Naive thymus-derived CD4-positive, alpha-beta T cell (primary cell): ENCODE measurements around the gene CAPN9. TPM values are rescaled to one million over a fixed set of nuclear protein-coding genes. Genes with fewer than 3 reads are reported as not detected.

Experiments
- ATAC-seq: fragments of 150-1000 bp; cut with Tn5 transposase; 2 replicates; pipeline ENCODE4 v1.10.0; 2021; ENCODE audit warnings: mild to moderate bottlenecking, moderate library complexity
- CTCF ChIA-PET: fragments of 350-600 bp; sonication (Branson Sonifier 250); formaldehyde crosslinking; loops from one replicate; lab custom pipeline; 2021; ENCODE audit warnings: antibody characterized with exemption; lab: Charles Lee
- POLR2A ChIA-PET: fragments of 350-600 bp; sonication (Branson Sonifier 250); formaldehyde crosslinking; loops from one replicate; lab custom pipeline; 2021; ENCODE audit warnings: antibody characterized with exemption, inconsistent platforms; lab: Charles Lee
- DNase-seq, 9 donors: peaks; one replicate each; pipeline versions ENCODE4 v3.0.0 to v3.0.0-alpha.2; 2020 to 2022; ENCODE audit warnings: mixed read lengths in 1 of 9
- H3K27ac ChIP-seq: one replicate; pipeline ENCODE4 v1.7.0; 2013; ENCODE audit warnings: mild to moderate bottlenecking, low read depth, low read length, moderate library complexity
- H3K27me3 ChIP-seq, 2 donors: one replicate each; pipeline ENCODE4 v1.7.0; 2013; ENCODE audit warnings: low read length in 2 of 2, mild to moderate bottlenecking in 2 of 2, moderate library complexity in 2 of 2; ENCODE audit not compliant: control insufficient read depth in 2 of 2, insufficient read depth in 2 of 2
- H3K36me3 ChIP-seq, 3 experiments: 1 replicate in 2 of 3; 2 replicates in 1 of 3; pipeline ENCODE4 v1.7.0; 2013; ENCODE audit warnings: low read length in 3 of 3, mild to moderate bottlenecking in 3 of 3, moderate library complexity in 1 of 3; ENCODE audit not compliant: insufficient read depth in 3 of 3, control insufficient read depth in 2 of 3
- H3K4me1 ChIP-seq, 2 donors: one replicate each; pipeline ENCODE4 v1.7.0; 2013; ENCODE audit warnings: low read length in 2 of 2, mild to moderate bottlenecking in 2 of 2, moderate library complexity in 1 of 2; ENCODE audit not compliant: control insufficient read depth in 2 of 2, insufficient read depth in 2 of 2
- H3K4me3 ChIP-seq: 2 replicates; pipeline ENCODE4 v1.7.0; 2013; ENCODE audit warnings: mild to moderate bottlenecking, low read length
- H3K9me3 ChIP-seq, 3 experiments: 1 replicate in 2 of 3; 2 replicates in 1 of 3; pipeline ENCODE4 v1.7.0; 2013; ENCODE audit warnings: low read length in 3 of 3; ENCODE audit not compliant: control insufficient read depth in 2 of 3
- H3K27ac Mint-ChIP-seq, 9 donors: one replicate each; pipeline ENCODE4 v1.8.0; 2020 to 2022; ENCODE audit warnings: mixed read lengths in 9 of 9, mild to moderate bottlenecking in 8 of 9, moderate library complexity in 5 of 9, inconsistent platforms in 2 of 9
- H3K27me3 Mint-ChIP-seq, 5 donors: one replicate each; pipeline ENCODE4 v1.8.0; 2021 to 2022; ENCODE audit warnings: mixed read lengths in 5 of 5, mild to moderate bottlenecking in 1 of 5
- H3K36me3 Mint-ChIP-seq, 5 donors: one replicate each; pipeline ENCODE4 v1.8.0; 2020 to 2022; ENCODE audit warnings: mixed read lengths in 5 of 5, mild to moderate bottlenecking in 3 of 5, inconsistent platforms in 1 of 5
- H3K4me1 Mint-ChIP-seq, 7 donors: one replicate each; pipeline ENCODE4 v1.8.0; 2020 to 2022; ENCODE audit warnings: mixed read lengths in 7 of 7, mild to moderate bottlenecking in 3 of 7, inconsistent platforms in 1 of 7
- H3K4me3 Mint-ChIP-seq, 10 donors: one replicate each; pipeline ENCODE4 v1.8.0; 2020 to 2022; ENCODE audit warnings: mild to moderate bottlenecking in 10 of 10, mixed read lengths in 10 of 10, moderate library complexity in 6 of 10, inconsistent platforms in 2 of 10
- H3K9me3 Mint-ChIP-seq, 11 donors: one replicate each; pipeline ENCODE4 v1.8.0; 2020 to 2022; ENCODE audit warnings: mixed read lengths in 11 of 11, mild to moderate bottlenecking in 4 of 11, inconsistent platforms in 1 of 11, moderate library complexity in 1 of 11
- intact Hi-C, 2 donors: fragments of 100-400 bp; cut with micrococcal nuclease; formaldehyde crosslinking; loops; one replicate each; pipeline ENCODE4 v1.15.1; 2023
- polyA plus RNA-seq, 2 donors: library from polyadenylated mRNA; unstranded; fragments of 300-500 nt; fragmentation: Illumina TruSeq; gene quantifications; one replicate each; pipeline ENCODE4 v1.2.3, GENCODE V29; 2021
- total RNA-seq, 6 experiments: library from RNA in 5 of 6; stranded (reverse) in 5 of 6; gene quantifications; 1 replicate in 5 of 6; 2 replicates in 1 of 6; pipeline ENCODE4 v1.2.3 and lab custom pipeline; 2021 to 2026

Gene CAPN9
- total and polyA plus RNA-seq, 7 experiments from 2014 or later = 0.12 TPM; not detected in 6

DNA sequence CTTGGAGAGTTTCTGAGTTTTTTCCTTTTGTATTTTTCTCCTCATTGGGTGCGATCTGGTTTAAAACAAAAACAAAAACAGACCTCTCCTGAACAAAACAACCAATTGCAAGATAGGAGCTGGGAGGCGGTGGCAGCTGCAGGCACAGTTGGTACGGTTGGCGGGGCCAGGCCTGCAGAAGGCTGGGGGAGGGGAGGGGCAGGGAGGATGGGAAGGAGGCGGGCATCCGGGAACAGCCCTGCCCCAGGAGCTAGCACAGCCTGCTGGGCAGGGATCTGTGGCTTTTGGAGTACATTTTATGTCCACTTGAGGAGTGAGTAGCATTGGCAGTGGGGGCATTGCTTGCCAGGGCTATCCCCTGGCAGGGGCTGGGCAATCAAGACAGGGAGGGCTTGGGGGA is 5.2 kb downstream of the CAPN9 start:
- Histone ChIP-seq H3K36me3 (no peaks in the 10 kb centered on the region), H3K4me3 (no peak overlapping the region)
- intact Hi-C loops = loop anchor here in 1 of 2 donors (5.0 kb wide), 2 partner anchors 110 to 115 kb away; partner anchors contain the start of genes C1orf198 and COG2

DNA sequence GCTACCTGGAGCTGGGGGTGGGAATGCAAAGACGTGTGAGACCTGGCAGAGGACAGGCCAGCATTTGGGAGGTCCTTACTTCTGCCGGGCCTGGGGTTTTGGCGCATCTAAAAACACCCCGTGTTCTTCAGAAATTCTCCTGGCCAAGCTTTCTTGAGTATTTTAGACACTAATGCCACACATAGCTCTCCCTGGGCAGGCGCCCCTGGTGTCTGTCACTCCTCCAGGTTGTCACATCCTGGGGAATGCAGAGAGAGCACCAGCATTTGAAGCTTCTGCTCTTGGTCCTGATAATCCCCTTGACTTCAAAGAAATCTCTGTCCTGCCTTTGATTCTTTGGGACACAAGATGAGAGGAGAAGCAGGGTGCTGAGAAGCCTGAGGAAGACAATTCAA is 6.0 kb downstream of the CAPN9 start:
- peaks cover 7 to 22% (median 12%) of the 10 kb centered on the region in 5 donors for H3K27me3 Mint-ChIP-seq
- no peak overlapping the region for H3K4me3 ChIP-seq
- H3K27ac Mint-ChIP-seq = peak overlapping the region in 4 of 9 donors; percentile 64 to 87 (median 74)
- no peaks in the 10 kb centered on the region for H3K4me1 ChIP-seq
- H3K36me3 Mint-ChIP-seq = no peaks in the 10 kb centered on the region
- no peaks in the 10 kb centered on the region for H3K36me3 ChIP-seq
- no peaks in the 10 kb centered on the region for H3K27me3 ChIP-seq
- H3K4me3 Mint-ChIP-seq = peak overlapping the region in 7 of 10 donors; percentile 9 to 89 (median 79)
- H3K9me3 Mint-ChIP-seq = no peaks in the 10 kb centered on the region
- intact Hi-C loops = loop anchor here in 1 of 2 donors (5.0 kb wide), 2 partner anchors 111 to 114 kb away; partner anchors contain the start of genes C1orf198 and COG2
- ATAC-seq (no peak), DNase-seq (no peak)
- no peak overlapping the region for H3K27ac ChIP-seq
- H3K4me1 Mint-ChIP-seq = peaks cover 0 to 17% (median 4%) of the 10 kb centered on the region in 7 donors
- ChIA-PET POLR2A (no interaction called here), CTCF (no interaction called here)
- no peaks in the 10 kb centered on the region for H3K9me3 ChIP-seq

More for the DNA sequence above, 5.2 kb downstream of the CAPN9 start:
- DNase-seq = no peak
- peak overlapping the region in 2 of 10 donors; percentile 45 to 89 for H3K4me3 Mint-ChIP-seq
- no peak for ATAC-seq
- Histone ChIP-seq H3K9me3 (no peaks in the 10 kb centered on the region), H3K4me1 (no peaks in the 10 kb centered on the region), H3K27me3 (no peaks in the 10 kb centered on the region), H3K27ac (no peak overlapping the region)
- H3K27me3 Mint-ChIP-seq = peaks cover 7 to 22% (median 12%) of the 10 kb centered on the region in 5 donors
- H3K36me3 Mint-ChIP-seq = no peaks in the 10 kb centered on the region
- ChIA-PET CTCF (no interaction called here), POLR2A (no interaction called here)
- H3K9me3 Mint-ChIP-seq = no peaks in the 10 kb centered on the region
- peaks cover 0 to 17% (median 4%) of the 10 kb centered on the region in 7 donors for H3K4me1 Mint-ChIP-seq
- peak overlapping the region in 2 of 9 donors; percentile 43 to 55 for H3K27ac Mint-ChIP-seq

DNA sequence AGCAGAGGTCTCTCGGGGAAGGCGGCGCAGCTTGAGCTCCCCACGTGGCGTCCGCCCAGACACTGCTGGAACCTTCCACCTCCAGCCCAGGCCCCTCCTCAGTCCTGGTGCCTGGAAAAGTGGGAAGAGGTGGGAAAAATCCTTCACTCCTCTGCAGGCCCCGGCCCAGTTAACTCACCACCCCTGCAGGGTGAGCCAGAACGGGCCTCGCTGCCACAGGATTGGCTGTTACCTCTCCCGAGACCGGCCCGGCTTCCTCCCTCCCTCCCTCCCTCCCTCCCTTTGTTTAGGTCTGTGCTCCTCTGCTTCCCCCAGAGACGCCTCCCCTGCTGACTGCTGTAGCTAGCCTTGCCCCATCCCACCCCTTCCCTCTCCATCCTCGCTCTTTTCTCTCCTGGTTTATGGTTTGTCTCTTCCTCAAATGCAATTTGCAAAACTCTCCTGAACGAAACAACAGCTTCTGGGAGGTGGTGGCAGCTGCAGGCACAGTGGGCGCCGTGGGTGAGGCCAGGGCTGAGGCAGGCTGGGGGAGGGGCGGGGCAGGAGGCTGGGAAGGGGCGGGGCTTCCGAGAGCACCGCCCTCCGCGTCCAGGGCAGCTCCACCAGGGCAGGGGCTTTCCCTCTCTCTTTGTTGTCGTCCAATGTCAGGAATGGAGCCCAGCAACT is 6.5 kb downstream of the CAPN9 start:
- ATAC-seq (peak; percentile 26), DNase-seq (peak in 6 of 9 donors; percentile 3 to 65 (median 42))
- Histone ChIP-seq H3K4me3 (no peak overlapping the region), H3K4me1 (no peaks in the 10 kb centered on the region), H3K9me3 (no peaks in the 10 kb centered on the region), H3K27ac (no peak overlapping the region), H3K36me3 (no peaks in the 10 kb centered on the region), H3K27me3 (no peaks in the 10 kb centered on the region)
- ChIA-PET CTCF (no interaction called here), POLR2A (no interaction called here)
- Mint-ChIP-seq H3K27ac (peak overlapping the region in 3 of 9 donors; percentile 64 to 75 (median 73)), H3K9me3 (no peaks in the 10 kb centered on the region), H3K4me1 (peaks cover 0 to 17% (median 4%) of the 10 kb centered on the region in 7 donors), H3K4me3 (peak overlapping the region in 8 of 10 donors; percentile 9 to 89 (median 75)), H3K36me3 (no peaks in the 10 kb centered on the region), H3K27me3 (peaks cover 7 to 18% (median 12%) of the 10 kb centered on the region in 5 donors)
- intact Hi-C loops = loop anchor here in 1 of 2 donors (5.0 kb wide), 2 partner anchors 111 to 114 kb away; partner anchors contain the start of genes C1orf198 and COG2

DNA sequence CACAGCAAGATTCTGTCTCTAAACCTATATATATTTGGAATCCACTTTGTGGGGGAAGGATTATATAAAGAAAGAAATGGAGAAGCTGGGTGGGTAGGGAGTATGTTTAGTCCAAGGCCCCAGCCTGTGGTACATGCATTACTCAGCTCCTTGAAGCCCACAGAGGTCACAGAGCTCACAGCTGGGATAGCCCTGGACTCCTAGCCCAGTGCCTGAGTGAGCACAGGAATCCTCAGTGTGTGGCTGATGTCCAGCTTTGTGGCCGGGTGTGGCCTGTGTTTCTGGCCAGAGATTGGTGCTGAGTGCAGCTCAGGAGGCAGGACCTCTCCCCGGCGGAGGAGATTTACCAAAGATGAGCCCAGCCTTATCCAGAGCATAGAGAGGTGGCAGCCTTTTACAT is 7.6 kb downstream of the CAPN9 start:
- Histone ChIP-seq H3K27ac (no peak overlapping the region), H3K4me1 (no peaks in the 10 kb centered on the region), H3K36me3 (no peaks in the 10 kb centered on the region), H3K4me3 (no peak overlapping the region), H3K27me3 (no peaks in the 10 kb centered on the region), H3K9me3 (no peaks in the 10 kb centered on the region)
- peaks cover 0 to 17% (median 4%) of the 10 kb centered on the region in 7 donors for H3K4me1 Mint-ChIP-seq
- H3K9me3 Mint-ChIP-seq = no peaks in the 10 kb centered on the region
- H3K4me3 Mint-ChIP-seq = no peak overlapping the region
- no peak for DNase-seq
- peaks cover 7 to 22% (median 12%) of the 10 kb centered on the region in 5 donors for H3K27me3 Mint-ChIP-seq
- POLR2A ChIA-PET = no interaction called here
- CTCF ChIA-PET = no interaction called here
- H3K36me3 Mint-ChIP-seq = no peaks in the 10 kb centered on the region
- H3K27ac Mint-ChIP-seq = no peak overlapping the region
- ATAC-seq = no peak
- intact Hi-C loops = loop anchor here in 1 of 2 donors (5.0 kb wide), 2 partner anchors 112 to 113 kb away; partner anchors contain the start of genes C1orf198 and COG2

DNA sequence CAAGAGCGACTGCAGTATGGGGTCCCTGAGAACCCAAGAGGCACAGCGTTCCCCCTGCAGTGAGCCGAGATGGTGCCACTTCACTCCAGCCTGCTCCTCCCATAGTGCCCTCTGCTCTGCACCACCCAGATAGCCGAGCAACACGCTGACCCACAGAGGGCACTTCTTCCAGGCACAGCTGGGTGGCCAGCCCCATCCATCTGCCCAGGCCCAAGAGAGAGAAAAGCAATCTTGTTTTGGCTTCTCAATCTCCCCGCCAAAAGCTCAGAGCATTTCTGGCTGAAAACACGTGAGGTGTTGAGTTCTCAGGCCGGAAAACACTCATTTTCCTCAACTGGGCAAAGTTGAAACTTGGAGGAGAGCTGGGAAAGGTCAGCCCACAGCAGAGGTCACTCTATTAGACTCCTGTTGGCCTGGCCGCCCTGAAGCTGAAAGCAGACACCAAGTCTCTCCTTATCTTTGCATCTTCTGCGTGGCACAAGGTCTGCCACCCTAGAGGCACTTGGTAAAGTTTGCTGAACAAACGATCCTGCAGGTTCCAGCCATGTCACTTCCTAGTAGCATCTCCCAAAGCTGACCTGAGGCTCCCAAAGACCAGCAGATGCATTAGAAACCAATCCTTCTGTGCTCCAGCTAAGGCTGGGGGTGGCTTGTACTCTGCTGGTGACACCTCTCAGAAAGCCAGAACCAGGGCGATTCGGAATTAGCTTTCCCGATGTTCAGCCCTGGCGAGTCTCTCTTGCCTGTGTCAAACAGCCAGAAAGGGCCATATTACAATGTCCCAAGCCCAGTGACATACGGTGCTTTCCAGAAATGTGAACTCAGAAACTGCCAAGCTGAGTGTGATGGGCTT is 10.9 kb downstream of the CAPN9 start:
- no peak overlapping the region for H3K27ac Mint-ChIP-seq
- CTCF ChIA-PET = interaction anchor here (0.6 kb wide), 1 partner anchor 517 kb away, joined by 3 read pairs; no protein-coding TSS in a partner anchor
- no peak for ATAC-seq

DNA sequence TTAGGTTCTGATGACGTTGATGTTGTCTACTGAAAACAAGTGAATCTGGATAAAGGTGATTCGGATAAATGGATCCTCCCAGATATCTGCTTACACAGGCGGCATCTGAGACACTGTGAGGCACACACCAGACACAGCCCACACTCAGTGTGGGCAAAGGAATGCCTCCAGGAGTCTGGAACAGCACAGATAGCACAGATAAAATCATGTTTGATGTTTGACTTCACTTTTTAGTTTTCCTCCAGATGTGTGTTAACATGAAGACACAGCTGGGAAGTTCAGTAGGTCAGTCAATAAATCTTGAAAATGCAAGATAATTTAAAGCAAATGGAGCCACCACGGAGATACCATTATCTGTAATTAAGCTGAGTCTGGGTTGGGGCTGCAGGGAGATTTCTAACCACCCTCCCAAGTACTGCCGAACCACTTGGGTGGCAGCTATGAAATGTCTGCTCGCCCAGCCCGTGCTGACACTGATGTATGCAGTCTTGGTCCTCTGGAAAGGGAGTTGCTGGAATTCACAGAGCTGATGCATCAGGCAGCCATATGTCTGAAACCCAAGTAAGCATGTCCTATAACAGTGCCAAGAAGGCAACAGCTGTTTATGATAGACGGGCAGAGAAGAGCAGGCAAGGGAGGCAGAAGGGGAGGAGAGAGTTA is 11.7 kb downstream of the CAPN9 start:
- no peak overlapping the region for H3K27ac Mint-ChIP-seq
- Histone ChIP-seq H3K36me3 (no peaks in the 10 kb centered on the region), H3K27ac (no peak overlapping the region), H3K27me3 (no peaks in the 10 kb centered on the region), H3K9me3 (peaks cover 0 to 5% (median 0%) of the 10 kb centered on the region in 3 experiments), H3K4me1 (no peaks in the 10 kb centered on the region), H3K4me3 (no peak overlapping the region)
- CTCF ChIA-PET = no interaction called here
- peaks cover 0 to 3% (median 0%) of the 10 kb centered on the region in 11 donors for H3K9me3 Mint-ChIP-seq
- POLR2A ChIA-PET = no interaction called here
- peaks cover 6 to 29% (median 20%) of the 10 kb centered on the region in 5 donors for H3K27me3 Mint-ChIP-seq
- no peak overlapping the region for H3K4me3 Mint-ChIP-seq
- H3K36me3 Mint-ChIP-seq = peaks cover 0 to 4% (median 0%) of the 10 kb centered on the region in 5 donors
- DNase-seq = no peak
- no peak for ATAC-seq
- peaks cover 0 to 5% (median 3%) of the 10 kb centered on the region in 7 donors for H3K4me1 Mint-ChIP-seq
- intact Hi-C loops = no loop called here

More for the DNA sequence above, 10.9 kb downstream of the CAPN9 start:
- Mint-ChIP-seq H3K9me3 (no peaks in the 10 kb centered on the region), H3K27me3 (peaks cover 6 to 29% (median 16%) of the 10 kb centered on the region in 5 donors), H3K36me3 (peaks cover 0 to 4% (median 0%) of the 10 kb centered on the region in 5 donors), H3K4me1 (peaks cover 0 to 11% (median 5%) of the 10 kb centered on the region in 7 donors), H3K4me3 (no peak overlapping the region)
- DNase-seq = no peak
- Histone ChIP-seq H3K27ac (no peak overlapping the region), H3K36me3 (no peaks in the 10 kb centered on the region), H3K9me3 (no peaks in the 10 kb centered on the region), H3K27me3 (no peaks in the 10 kb centered on the region), H3K4me3 (no peak overlapping the region), H3K4me1 (no peaks in the 10 kb centered on the region)
- intact Hi-C loops = no loop called here
- POLR2A ChIA-PET = no interaction called here
